CD4-positive, alpha-beta T cell treated with Interleukin-4 for 4 hours (primary cell): ENCODE measurements around the gene PHETA1.
A peak's percentile ranks its signal among the peaks of the same experiment; 100 is the strongest.

Experiments used
- DNase-seq: peaks from one replicate; pipeline ENCODE4 v3.0.0-alpha.2; 2020

Gene PHETA1

GRCh38 chr12:111368788-111369495 lies at the start of gene PHETA1:
Gene PHETA1, minus strand, starts transcription at chr12:111369095. Its CDS starts 5,668 bp downstream, at chr12:111363427.
- DNase-seq, result peak; percentile 67

- DNase-seq, result no peak
Observed at GRCh38 chr12:111418594-111418880, 49.6 kb upstream of the PHETA1 start.

GRCh38 chr12:111417784-111418593 lies 49.1 kb upstream of the PHETA1 start:
- DNase-seq, result no peak

- no peak for DNase-seq
Observed at GRCh38 chr12:111417290-111417689, 48.4 kb upstream of the PHETA1 start.

GRCh38 chr12:111414711-111415252 lies 45.9 kb upstream of the PHETA1 start:
- DNase-seq, result no peak

GRCh38 chr12:111413442-111414086 lies 44.7 kb upstream of the PHETA1 start:
- no peak for DNase-seq

GRCh38 chr12:111412830-111413441 lies 44.0 kb upstream of the PHETA1 start:
- no peak for DNase-seq

GRCh38 chr12:111412007-111412829 lies 43.3 kb upstream of the PHETA1 start:
- DNase-seq, result no peak

GRCh38 chr12:111411185-111411764 lies 42.4 kb upstream of the PHETA1 start:
- DNase-seq, result no peak

GRCh38 chr12:111410431-111411184 lies 41.7 kb upstream of the PHETA1 start:
- no peak for DNase-seq

- DNase-seq, result peak; percentile 30
Observed at GRCh38 chr12:111409780-111410430, 41.0 kb upstream of the PHETA1 start.

- DNase-seq, result no peak
Observed at GRCh38 chr12:111409403-111409779, 40.5 kb upstream of the PHETA1 start.

- no peak for DNase-seq
Observed at GRCh38 chr12:111408686-111409402, 39.9 kb upstream of the PHETA1 start.

GRCh38 chr12:111408116-111408440 lies 39.2 kb upstream of the PHETA1 start:
- no peak for DNase-seq

- DNase-seq, result no peak
Observed at GRCh38 chr12:111407377-111408115, 38.7 kb upstream of the PHETA1 start.

- DNase-seq, result peak; percentile 57
Observed at GRCh38 chr12:111406474-111407376, 37.8 kb upstream of the PHETA1 start.

GRCh38 chr12:111405859-111406473 lies 37.1 kb upstream of the PHETA1 start, which contains the start of gene SH2B3:
Gene SH2B3, plus strand, starts transcription at chr12:111405923. Its CDS starts 12,223 bp downstream, at chr12:111418146.
- peak; percentile 69 for DNase-seq
